ENCODE data around the gene CYRIA. TPM values are rescaled to one million over a fixed set of nuclear protein-coding genes. Genes with fewer than 3 reads are reported as not detected.

Gene CYRIA
- total RNA-seq, 2 donors from 2014 or later, result 1.0 to 3.8 TPM

DNA sequence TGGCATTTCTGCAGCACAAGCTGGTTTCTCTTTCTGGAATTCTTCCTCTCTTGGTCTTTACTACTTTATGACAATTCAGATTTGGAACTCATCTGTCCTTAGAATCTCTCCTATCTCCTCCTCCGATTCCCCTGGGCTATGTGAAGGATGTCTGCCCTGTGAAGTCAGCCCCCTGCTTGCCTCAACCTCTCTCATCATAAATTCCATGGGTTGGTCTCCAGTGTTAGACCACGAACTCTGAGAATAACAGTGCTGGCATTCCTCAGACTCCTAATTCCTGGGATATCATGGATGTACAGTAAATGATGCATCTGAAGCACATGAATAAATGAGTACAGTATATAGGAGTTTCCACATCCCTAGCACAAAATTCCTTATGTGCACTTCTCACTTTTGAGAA lies 21.0 kb upstream of the CYRIA start:
- no peak for DNase-seq
- Histone ChIP-seq H3K4me3 (no peak overlapping the region), H3K4me1 (no peaks in the 10 kb centered on the region), H3K36me3 (no peaks in the 10 kb centered on the region), H3K9ac (ENCODE audit: low read depth in 2 of 2, low read length in 2 of 2) (no peak overlapping the region), H3K27ac (no peak overlapping the region), H3K9me3 (no peaks in the 10 kb centered on the region), H3K27me3 (no peaks in the 10 kb centered on the region)
- TF ChIP-seq, protein P1, sequence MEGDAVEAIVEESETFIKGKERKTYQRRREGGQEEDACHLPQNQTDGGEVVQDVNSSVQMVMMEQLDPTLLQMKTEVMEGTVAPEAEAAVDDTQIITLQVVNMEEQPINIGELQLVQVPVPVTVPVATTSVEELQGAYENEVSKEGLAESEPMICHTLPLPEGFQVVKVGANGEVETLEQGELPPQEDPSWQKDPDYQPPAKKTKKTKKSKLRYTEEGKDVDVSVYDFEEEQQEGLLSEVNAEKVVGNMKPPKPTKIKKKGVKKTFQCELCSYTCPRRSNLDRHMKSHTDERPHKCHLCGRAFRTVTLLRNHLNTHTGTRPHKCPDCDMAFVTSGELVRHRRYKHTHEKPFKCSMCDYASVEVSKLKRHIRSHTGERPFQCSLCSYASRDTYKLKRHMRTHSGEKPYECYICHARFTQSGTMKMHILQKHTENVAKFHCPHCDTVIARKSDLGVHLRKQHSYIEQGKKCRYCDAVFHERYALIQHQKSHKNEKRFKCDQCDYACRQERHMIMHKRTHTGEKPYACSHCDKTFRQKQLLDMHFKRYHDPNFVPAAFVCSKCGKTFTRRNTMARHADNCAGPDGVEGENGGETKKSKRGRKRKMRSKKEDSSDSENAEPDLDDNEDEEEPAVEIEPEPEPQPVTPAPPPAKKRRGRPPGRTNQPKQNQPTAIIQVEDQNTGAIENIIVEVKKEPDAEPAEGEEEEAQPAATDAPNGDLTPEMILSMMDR (IDR thresholded peaks at IDR 0.05), result no peak
- intact Hi-C loops (cut with DNase I), result no loop called here

- no peak overlapping the region for H3K4me3 ChIP-seq
- H3K27ac ChIP-seq, result no peak overlapping the region
- H3K9ac ChIP-seq (ENCODE audit: low read depth in 2 of 2, low read length in 2 of 2), result no peak overlapping the region
- H3K36me3 ChIP-seq, result no peaks in the 10 kb centered on the region
- H3K27me3 ChIP-seq, result no peaks in the 10 kb centered on the region
- no peaks in the 10 kb centered on the region for H3K9me3 ChIP-seq
- DNase-seq, result no peak
- no peaks in the 10 kb centered on the region for H3K4me1 ChIP-seq
- intact Hi-C loops (cut with DNase I), result no loop called here
- TF ChIP-seq, protein P1 (IDR thresholded peaks at IDR 0.05), result no peak
Measured at GRCh38 chr2:16685340-16685715, 19.7 kb upstream of the CYRIA start.

GRCh38 chr2:16684676-16685339 lies 19.2 kb upstream of the CYRIA start:
- no peak overlapping the region for H3K9ac ChIP-seq (ENCODE audit: low read depth in 2 of 2, low read length in 2 of 2)
- TF ChIP-seq, protein P1 (IDR thresholded peaks at IDR 0.05), result no peak

DNA sequence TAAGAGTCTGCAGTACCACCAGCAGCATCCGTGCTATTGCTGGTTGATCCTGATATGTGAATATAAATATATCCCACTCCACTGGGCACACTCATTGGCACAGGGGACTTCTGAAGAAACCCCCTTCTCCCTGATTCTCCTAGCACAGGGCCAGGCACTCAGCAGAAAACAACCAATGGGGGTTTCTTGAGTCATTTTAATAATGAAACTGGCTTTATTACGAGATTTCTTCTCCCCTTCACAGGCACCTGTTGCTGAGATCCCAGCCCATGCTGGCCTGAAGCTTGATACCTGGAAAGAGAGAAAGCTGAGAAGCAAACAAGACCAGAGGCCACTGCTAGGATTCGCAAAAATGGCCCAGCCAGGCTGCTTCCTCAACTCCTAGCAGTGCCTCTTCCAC lies 17.9 kb upstream of the CYRIA start:
- Histone ChIP-seq H3K9ac (ENCODE audit: low read depth in 2 of 2, low read length in 2 of 2) (no peak overlapping the region), H3K9me3 (no peaks in the 10 kb centered on the region), H3K27ac (no peak overlapping the region), H3K27me3 (no peaks in the 10 kb centered on the region), H3K4me1 (no peaks in the 10 kb centered on the region), H3K4me3 (no peak overlapping the region), H3K36me3 (no peaks in the 10 kb centered on the region)
- DNase-seq, result no peak
- TF ChIP-seq, protein P1 (IDR thresholded peaks at IDR 0.05), result no peak
- intact Hi-C loops (cut with DNase I), result no loop called here

More at GRCh38 chr2:16684676-16685339, 19.2 kb upstream of the CYRIA start:
- no peaks in the 10 kb centered on the region for H3K4me1 ChIP-seq
- H3K27me3 ChIP-seq, result no peaks in the 10 kb centered on the region
- H3K4me3 ChIP-seq, result no peak overlapping the region
- intact Hi-C loops (cut with DNase I), result no loop called here
- H3K36me3 ChIP-seq, result no peaks in the 10 kb centered on the region
- DNase-seq, result no peak
- no peak overlapping the region for H3K27ac ChIP-seq
- H3K9me3 ChIP-seq, result no peaks in the 10 kb centered on the region

GRCh38 chr2:16682431-16683118 lies 16.9 kb upstream of the CYRIA start:
- no peaks in the 10 kb centered on the region for H3K36me3 ChIP-seq
- H3K9ac ChIP-seq (ENCODE audit: low read depth in 2 of 2, low read length in 2 of 2), result no peak overlapping the region
- H3K4me1 ChIP-seq, result no peaks in the 10 kb centered on the region
- intact Hi-C loops (cut with DNase I), result no loop called here
- TF ChIP-seq, protein P1 (IDR thresholded peaks at IDR 0.05), result no peak
- H3K4me3 ChIP-seq, result no peak overlapping the region
- H3K27me3 ChIP-seq, result no peaks in the 10 kb centered on the region
- no peak overlapping the region for H3K27ac ChIP-seq
- H3K9me3 ChIP-seq, result no peaks in the 10 kb centered on the region
- no peak for DNase-seq

Data from colonic mucosa (tissue), 4 donors.